ENCODE data around the gene RPL10. TPM values are rescaled to one million over a fixed set of nuclear protein-coding genes. Genes with fewer than 3 reads are reported as not detected.

RPL10 gene
- total and polyA plus RNA-seq, 9 of the 15 experiments (the other 6 are each of a cell fraction or from before 2014, with no cell fraction given): 3,774 to 7,600 (median 5,014) TPM

DNA sequence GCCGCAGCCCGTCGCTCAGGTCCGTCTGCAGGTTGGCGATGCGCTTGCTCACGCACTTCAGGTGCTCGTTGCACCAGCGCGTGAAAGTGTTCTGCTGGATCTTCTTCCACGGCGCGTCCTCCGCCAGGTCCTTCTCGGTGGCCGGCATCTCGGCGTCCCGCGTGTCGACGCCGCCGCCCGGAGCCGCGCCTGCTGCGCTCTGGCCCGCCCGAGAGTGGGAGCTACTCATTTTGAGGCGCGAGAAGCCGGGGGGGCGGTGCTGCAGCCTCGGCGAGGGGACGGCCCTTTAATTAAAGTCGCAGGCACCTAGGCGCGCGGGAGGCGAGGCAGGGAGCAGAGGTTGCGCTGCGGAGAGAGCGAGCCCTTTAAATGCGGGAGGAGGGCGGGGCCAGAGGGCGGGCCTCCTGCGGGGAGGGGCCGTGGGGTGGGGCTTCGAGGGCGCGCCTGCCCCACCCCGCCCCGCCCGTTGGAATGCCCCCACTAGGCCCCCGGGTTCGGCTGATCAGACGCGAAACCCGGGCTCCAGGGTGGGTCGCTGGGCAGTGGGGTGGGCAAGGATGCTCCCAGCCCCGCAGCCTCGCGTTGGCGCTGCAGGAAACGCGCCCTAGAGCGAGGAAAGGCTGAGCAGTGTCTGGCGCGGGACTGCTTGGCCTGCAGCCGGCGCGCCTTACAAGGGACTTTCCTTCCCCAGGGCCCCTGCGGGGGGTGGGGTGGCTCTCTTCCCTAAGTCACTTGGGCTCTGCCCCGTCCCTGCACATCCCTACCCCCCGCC lies 27.0 kb upstream of the RPL10 start (continued):
- TF ChIP-seq, protein P1, sequence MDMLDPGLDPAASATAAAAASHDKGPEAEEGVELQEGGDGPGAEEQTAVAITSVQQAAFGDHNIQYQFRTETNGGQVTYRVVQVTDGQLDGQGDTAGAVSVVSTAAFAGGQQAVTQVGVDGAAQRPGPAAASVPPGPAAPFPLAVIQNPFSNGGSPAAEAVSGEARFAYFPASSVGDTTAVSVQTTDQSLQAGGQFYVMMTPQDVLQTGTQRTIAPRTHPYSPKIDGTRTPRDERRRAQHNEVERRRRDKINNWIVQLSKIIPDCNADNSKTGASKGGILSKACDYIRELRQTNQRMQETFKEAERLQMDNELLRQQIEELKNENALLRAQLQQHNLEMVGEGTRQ (CRISPR knock-in tag; IDR thresholded peaks at IDR 0.05): no peak
- TF ChIP-seq PYGO2 (tag; IDR thresholded peaks at IDR 0.05) (no peak), SOX6 (IDR thresholded peaks at IDR 0.05) (peak; percentile 46), NR1H2 (CRISPR knock-in tag; IDR thresholded peaks at IDR 0.05) (no peak), TAF15 (IDR thresholded peaks at IDR 0.05; ENCODE audit: low read depth, low read length) (no peak), EP300 (IDR thresholded peaks at IDR 0.05; ENCODE audit: low read length) (no peak), ZBTB7A (IDR thresholded peaks at IDR 0.05; ENCODE audit: borderline replicate concordance, control insufficient read depth, low read depth, low read length) (peak; percentile 27; the same call in 1 of the 2 replicates), ZNF444 (CRISPR knock-in tag; IDR thresholded peaks at IDR 0.05) (no peak), SIN3A (IDR thresholded peaks at IDR 0.05; ENCODE audit: borderline replicate concordance in 2 of 2, control insufficient read depth in 1 of 2, low read depth in 2 of 2, low read length in 2 of 2) (peak in 1 of 2 experiments; percentile 81; a peak in 2 of 4 replicates), ZNF3 (CRISPR knock-in tag; IDR thresholded peaks at IDR 0.05) (no peak), MIER1 (IDR thresholded peaks at IDR 0.05; ENCODE audit: low read depth) (no peak), ZC3H11A (IDR thresholded peaks at IDR 0.05; ENCODE audit: low read depth, low read length) (no peak), IRF2 (CRISPR knock-in tag; IDR thresholded peaks at IDR 0.05) (no peak), CHD2 (IDR thresholded peaks at IDR 0.05; ENCODE audit: low read depth, low read length) (no peak)
- TF ChIP-seq, protein P2, sequence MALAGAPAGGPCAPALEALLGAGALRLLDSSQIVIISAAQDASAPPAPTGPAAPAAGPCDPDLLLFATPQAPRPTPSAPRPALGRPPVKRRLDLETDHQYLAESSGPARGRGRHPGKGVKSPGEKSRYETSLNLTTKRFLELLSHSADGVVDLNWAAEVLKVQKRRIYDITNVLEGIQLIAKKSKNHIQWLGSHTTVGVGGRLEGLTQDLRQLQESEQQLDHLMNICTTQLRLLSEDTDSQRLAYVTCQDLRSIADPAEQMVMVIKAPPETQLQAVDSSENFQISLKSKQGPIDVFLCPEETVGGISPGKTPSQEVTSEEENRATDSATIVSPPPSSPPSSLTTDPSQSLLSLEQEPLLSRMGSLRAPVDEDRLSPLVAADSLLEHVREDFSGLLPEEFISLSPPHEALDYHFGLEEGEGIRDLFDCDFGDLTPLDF (CRISPR knock-in tag; IDR thresholded peaks at IDR 0.05): 0 out of 2 replicates have a peak, but pooled peaks have one; percentile 26
- TF ChIP-seq, protein P3, sequence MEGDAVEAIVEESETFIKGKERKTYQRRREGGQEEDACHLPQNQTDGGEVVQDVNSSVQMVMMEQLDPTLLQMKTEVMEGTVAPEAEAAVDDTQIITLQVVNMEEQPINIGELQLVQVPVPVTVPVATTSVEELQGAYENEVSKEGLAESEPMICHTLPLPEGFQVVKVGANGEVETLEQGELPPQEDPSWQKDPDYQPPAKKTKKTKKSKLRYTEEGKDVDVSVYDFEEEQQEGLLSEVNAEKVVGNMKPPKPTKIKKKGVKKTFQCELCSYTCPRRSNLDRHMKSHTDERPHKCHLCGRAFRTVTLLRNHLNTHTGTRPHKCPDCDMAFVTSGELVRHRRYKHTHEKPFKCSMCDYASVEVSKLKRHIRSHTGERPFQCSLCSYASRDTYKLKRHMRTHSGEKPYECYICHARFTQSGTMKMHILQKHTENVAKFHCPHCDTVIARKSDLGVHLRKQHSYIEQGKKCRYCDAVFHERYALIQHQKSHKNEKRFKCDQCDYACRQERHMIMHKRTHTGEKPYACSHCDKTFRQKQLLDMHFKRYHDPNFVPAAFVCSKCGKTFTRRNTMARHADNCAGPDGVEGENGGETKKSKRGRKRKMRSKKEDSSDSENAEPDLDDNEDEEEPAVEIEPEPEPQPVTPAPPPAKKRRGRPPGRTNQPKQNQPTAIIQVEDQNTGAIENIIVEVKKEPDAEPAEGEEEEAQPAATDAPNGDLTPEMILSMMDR (IDR thresholded peaks at IDR 0.05 in 2 of 3, conservative IDR thresholded peaks at IDR 0.05 in 1 of 3; ENCODE audit: insufficient read depth in 2 of 3, low read depth in 1 of 3, low read length in 3 of 3): peak in 1 of 3 experiments; percentile 51; a peak in 2 of 6 replicates
- TF ChIP-seq, protein P4, sequence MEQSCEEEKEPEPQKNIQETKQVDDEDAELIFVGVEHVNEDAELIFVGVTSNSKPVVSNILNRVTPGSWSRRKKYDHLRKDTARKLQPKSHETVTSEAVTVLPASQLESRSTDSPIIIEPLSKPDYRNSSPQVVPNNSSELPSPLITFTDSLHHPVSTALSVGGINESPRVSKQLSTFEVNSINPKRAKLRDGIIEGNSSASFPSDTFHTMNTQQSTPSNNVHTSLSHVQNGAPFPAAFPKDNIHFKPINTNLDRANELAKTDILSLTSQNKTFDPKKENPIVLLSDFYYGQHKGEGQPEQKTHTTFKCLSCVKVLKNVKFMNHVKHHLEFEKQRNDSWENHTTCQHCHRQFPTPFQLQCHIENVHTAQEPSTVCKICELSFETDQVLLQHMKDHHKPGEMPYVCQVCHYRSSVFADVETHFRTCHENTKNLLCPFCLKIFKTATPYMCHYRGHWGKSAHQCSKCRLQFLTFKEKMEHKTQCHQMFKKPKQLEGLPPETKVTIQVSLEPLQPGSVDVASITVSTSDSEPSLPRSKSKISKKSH (CRISPR knock-in tag; IDR thresholded peaks at IDR 0.05): no peak
- TF ChIP-seq, protein P5, sequence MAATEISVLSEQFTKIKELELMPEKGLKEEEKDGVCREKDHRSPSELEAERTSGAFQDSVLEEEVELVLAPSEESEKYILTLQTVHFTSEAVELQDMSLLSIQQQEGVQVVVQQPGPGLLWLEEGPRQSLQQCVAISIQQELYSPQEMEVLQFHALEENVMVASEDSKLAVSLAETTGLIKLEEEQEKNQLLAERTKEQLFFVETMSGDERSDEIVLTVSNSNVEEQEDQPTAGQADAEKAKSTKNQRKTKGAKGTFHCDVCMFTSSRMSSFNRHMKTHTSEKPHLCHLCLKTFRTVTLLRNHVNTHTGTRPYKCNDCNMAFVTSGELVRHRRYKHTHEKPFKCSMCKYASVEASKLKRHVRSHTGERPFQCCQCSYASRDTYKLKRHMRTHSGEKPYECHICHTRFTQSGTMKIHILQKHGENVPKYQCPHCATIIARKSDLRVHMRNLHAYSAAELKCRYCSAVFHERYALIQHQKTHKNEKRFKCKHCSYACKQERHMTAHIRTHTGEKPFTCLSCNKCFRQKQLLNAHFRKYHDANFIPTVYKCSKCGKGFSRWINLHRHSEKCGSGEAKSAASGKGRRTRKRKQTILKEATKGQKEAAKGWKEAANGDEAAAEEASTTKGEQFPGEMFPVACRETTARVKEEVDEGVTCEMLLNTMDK (IDR thresholded peaks at IDR 0.05; ENCODE audit: borderline replicate concordance, insufficient read depth, low read depth, low read length, poor library complexity, severe bottlenecking): no peak

Measured in K562 (cell line).